ENCODE data around the gene NTSR2. TPM values are rescaled to one million over a fixed set of nuclear protein-coding genes. Genes with fewer than 3 reads are reported as not detected.

Gene NTSR2
- total and polyA plus RNA-seq, 7 donors, result 0.04 to 0.60 TPM; not detected in 5

DNA sequence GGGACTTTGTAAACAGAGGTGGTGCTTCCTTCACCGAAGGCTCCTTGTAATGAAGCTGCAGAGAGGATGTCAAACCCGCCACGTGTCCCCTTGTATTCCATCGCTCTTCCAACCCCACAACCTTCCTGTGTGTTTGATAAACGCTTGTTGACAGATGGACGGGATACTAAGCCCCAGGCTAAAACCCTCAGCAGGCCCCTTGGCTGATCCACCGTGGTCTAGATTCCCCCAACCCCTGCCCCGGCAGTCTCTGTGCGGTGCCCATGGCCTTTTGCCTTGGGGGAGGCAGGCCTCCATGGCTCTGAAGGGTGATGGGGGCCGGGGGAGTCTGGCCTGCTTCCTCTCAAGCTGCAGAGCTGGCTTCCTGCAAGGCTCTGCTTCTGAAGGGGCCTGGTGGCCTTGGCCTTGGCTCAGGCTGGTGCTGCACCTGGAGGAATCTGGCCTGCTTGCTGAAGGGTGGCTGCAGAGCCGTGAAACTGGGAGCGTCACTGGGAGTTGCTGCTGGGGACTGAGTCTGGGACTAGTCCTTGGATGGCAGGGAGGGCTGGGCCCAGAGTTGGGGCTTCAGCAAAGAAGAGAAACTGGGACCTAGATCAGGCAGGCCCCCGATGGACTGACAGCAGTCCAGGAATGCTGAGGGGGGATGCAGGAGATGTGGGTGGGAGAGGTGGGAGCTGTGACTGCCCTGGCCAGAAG lies 9.6 kb upstream of the NTSR2 start:
- H3K4me3 ChIP-seq, result no peak overlapping the region
- H3K27ac ChIP-seq, result no peak overlapping the region
- no peaks in the 10 kb centered on the region for H3K4me1 ChIP-seq
- TF ChIP-seq POLR2AphosphoS5 (IDR thresholded peaks at IDR 0.05) (no peak), EP300 (IDR thresholded peaks at IDR 0.05) (no peak), POLR2A (IDR thresholded peaks at IDR 0.05) (no peak)
- TF ChIP-seq, protein P1, sequence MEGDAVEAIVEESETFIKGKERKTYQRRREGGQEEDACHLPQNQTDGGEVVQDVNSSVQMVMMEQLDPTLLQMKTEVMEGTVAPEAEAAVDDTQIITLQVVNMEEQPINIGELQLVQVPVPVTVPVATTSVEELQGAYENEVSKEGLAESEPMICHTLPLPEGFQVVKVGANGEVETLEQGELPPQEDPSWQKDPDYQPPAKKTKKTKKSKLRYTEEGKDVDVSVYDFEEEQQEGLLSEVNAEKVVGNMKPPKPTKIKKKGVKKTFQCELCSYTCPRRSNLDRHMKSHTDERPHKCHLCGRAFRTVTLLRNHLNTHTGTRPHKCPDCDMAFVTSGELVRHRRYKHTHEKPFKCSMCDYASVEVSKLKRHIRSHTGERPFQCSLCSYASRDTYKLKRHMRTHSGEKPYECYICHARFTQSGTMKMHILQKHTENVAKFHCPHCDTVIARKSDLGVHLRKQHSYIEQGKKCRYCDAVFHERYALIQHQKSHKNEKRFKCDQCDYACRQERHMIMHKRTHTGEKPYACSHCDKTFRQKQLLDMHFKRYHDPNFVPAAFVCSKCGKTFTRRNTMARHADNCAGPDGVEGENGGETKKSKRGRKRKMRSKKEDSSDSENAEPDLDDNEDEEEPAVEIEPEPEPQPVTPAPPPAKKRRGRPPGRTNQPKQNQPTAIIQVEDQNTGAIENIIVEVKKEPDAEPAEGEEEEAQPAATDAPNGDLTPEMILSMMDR (IDR thresholded peaks at IDR 0.05), result no peak
- intact Hi-C loops (cut with DNase I), result loop anchor here (5.0 kb wide), 1 partner anchor 202 kb away; no protein-coding TSS in a partner anchor
- peak; percentile 56 for DNase-seq
- no peaks in the 10 kb centered on the region for H3K9me3 ChIP-seq
- 84% methylated on average over 13 of the region's 13 CpGs for WGBS, 2 donors
- peaks cover 0 to 37% (median 8%) of the 10 kb centered on the region in 3 donors for H3K27me3 ChIP-seq
- no peaks in the 10 kb centered on the region for H3K36me3 ChIP-seq

DNA sequence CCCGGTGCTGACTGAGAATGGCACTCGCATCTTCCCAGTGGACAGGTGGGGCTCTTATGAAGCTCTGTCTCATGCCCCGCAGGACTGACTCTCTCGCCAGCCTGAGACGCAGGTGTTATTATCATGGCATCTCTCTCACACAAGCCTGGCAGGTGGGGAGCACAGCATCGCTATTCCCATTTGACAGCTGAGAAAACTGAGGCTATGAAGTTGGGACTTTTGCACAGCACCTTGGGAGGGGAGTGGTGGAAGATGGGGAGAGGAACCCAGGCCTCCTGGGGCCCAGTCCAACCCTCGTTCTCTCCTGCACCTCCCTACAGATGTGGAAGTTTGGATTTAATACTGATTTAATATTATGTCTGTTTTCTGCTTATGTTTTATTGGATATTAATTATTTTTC lies 9.0 kb upstream of the NTSR2 start:
- Histone ChIP-seq H3K9me3 (no peaks in the 10 kb centered on the region), H3K27me3 (peaks cover 0 to 37% (median 8%) of the 10 kb centered on the region in 3 donors), H3K36me3 (no peaks in the 10 kb centered on the region), H3K27ac (no peak overlapping the region), H3K4me3 (no peak overlapping the region), H3K4me1 (no peaks in the 10 kb centered on the region)
- DNase-seq, result peak; percentile 27
- intact Hi-C loops (cut with DNase I), result no loop called here
- TF ChIP-seq, protein P1 (IDR thresholded peaks at IDR 0.05), result no peak
- no peak for TF ChIP-seq POLR2AphosphoS5 (IDR thresholded peaks at IDR 0.05)
- TF ChIP-seq POLR2A (IDR thresholded peaks at IDR 0.05), result no peak
- TF ChIP-seq EP300 (IDR thresholded peaks at IDR 0.05), result no peak
- 79% methylated on average over 7 of the region's 7 CpGs for WGBS, 2 donors

DNA sequence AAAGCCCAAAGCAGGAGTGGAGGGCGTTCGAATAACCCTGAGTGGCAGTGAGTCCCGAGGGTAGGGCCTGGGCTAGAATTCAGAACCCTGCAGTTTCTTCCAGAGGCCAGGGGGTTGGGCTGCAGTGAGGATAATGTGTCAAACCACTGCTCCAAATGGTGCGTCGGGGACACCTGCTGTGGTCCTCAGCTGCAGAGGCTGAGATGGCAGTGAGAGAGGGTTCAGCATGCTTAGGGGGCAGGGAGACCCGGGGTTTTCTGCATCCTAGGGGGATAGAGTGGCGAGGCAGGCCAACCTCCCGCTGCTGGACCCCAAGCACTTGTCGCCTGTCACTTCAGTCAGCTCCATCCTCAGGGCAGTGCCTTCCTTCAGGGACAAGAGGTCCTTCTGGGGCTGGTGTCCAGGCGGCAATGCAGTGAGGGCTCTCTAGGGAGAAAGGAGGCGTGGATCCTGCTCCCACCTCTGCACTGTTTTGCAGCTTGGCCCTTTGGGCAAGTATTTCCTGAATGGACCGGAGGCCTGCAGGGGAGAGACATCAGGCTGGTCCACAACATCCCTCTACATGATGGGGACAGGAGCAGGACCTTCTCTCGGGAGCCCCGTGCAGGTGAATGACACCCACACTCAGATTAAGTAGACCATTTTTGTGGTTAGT lies 8.4 kb upstream of the NTSR2 start:
- 80 to 84% methylated on average over 14 of the region's 14 CpGs for WGBS, 2 donors
- Histone ChIP-seq H3K36me3 (no peaks in the 10 kb centered on the region), H3K27ac (no peak overlapping the region), H3K9me3 (no peaks in the 10 kb centered on the region), H3K27me3 (peaks cover 0 to 37% (median 8%) of the 10 kb centered on the region in 3 donors), H3K4me3 (no peak overlapping the region), H3K4me1 (no peaks in the 10 kb centered on the region)
- peak; percentile 33 for DNase-seq
- TF ChIP-seq EP300 (IDR thresholded peaks at IDR 0.05), result no peak
- TF ChIP-seq POLR2A (IDR thresholded peaks at IDR 0.05), result no peak
- TF ChIP-seq POLR2AphosphoS5 (IDR thresholded peaks at IDR 0.05), result no peak
- TF ChIP-seq, protein P1 (IDR thresholded peaks at IDR 0.05), result no peak
- intact Hi-C loops (cut with DNase I), result no loop called here

DNA sequence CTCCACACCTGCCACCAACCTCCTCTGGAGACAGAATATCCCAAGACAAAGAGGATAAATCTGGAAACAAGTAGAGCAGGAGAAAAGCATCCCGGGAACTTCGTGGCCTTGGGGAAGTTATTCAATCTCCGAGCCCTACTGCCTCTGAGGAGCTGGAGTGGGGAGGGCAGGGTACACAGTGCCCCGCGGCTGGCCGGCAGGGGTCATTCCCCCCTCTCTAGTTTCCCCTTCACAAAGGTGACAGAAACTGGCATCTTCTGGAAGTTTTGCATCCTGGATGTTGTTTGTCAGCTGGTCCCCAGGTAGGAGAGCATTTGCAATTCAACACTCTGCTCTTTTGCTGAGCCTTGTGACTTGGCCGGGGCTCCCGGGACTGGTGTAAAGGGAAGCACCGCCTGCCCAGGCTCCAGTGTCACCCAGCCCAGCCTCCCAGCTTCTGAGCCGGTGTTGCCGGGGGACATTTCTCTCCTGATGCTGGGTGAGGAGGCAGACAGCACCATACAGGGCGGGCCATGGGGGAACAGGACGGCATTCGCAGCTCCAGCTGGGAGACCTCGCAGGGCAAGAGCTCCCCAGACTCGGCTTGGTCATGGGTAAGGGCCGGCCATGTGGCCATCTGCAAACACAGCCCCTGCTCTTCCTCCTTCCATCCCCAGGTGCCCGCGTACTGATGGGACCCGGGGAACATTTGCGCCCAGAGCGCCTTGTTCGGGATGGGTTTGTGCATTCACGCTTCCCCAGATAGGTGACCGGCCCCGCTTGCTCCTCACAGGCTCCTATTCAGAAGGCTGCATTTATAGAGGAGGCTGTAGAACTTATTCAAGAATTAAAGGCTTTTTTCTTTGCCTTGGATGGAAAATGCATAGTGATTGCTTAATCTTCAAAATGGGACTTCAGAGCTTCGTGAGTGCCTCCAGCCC lies 7.4 kb upstream of the NTSR2 start:
- 44 to 53% methylated on average over 27 of the region's 27 CpGs for whole genome bisulfite sequencing, 2 donors
- TF ChIP-seq POLR2AphosphoS5 (IDR thresholded peaks at IDR 0.05), result no peak
- TF ChIP-seq, protein P1 (IDR thresholded peaks at IDR 0.05), result no peak
- TF ChIP-seq EP300 (IDR thresholded peaks at IDR 0.05), result no peak
- no peak for TF ChIP-seq POLR2A (IDR thresholded peaks at IDR 0.05)
- no peak overlapping the region for H3K4me3 ChIP-seq
- intact Hi-C loops (cut with DNase I), result no loop called here
- H3K36me3 ChIP-seq, result no peaks in the 10 kb centered on the region
- no peak overlapping the region for H3K27ac ChIP-seq
- H3K4me1 ChIP-seq, result no peaks in the 10 kb centered on the region
- peaks cover 0 to 37% (median 8%) of the 10 kb centered on the region in 3 donors for H3K27me3 ChIP-seq
- H3K9me3 ChIP-seq, result no peaks in the 10 kb centered on the region
- DNase-seq, result peak; percentile 62
